HT-29 (cell line): Measurements from ENCODE around the gene ANKH. TPM values are rescaled to one million over a fixed set of nuclear protein-coding genes. Genes with fewer than 3 reads are reported as not detected.
"Not testable (repeated sequence)": the region's sequence is repeated elsewhere in the genome, so short reads cannot be mapped to it uniquely, and the experiment has no call there.

Experiments used
- DNase-seq: peaks from one replicate; pipeline ENCODE4 v3.0.0-alpha.2; 2015; ENCODE audit warnings: low spot score
- total RNA-seq: library from RNA; depleted of rRNA; stranded (reverse); fragments of >200 nt; shearing (Covaris generic); gene quantifications from 2 replicates; pipeline ENCODE4 v1.2.3, GENCODE V29; 2014

The ANKH gene
- total RNA-seq, 1 experiment from 2014 or later: 44.3 TPM

DNA sequence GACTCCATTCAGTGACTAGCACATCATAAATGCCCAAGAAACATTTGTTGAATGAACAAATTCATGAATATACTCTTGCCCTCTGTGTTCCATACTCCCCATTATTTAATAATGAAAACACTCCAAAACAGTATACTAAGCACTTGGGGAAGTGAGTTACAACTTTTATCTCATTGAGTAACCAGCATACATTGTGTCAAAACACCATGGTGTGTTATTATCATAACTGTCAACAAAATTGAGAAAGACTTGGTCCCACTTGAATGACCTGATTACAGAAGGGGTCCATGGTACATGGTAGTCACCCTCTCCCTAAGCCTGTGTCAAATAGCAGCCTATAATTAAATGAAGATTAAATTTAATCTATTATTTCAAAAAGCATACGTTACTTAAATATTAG is 16.2 kb downstream of the ANKH start:
- DNase-seq: no peak

DNA sequence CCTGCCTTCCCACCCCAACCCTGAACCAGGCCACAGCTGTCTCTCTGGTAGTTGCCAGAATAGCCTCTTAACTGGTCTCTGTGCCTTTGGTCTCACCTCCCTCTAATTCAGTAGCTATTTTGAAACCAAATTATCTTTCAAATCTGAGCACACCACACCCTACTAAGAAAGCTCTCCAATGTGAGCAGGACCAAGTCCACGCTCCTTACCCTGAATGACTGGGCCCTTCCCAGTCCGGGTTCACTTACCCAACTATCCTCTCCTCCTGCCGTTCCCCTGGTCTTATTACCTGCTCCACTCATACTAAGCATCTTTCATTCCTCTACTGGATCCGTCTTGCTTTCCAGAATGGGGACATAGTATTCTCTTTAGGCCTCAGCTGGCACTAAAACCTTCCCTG is 16.8 kb downstream of the ANKH start:
- DNase-seq: no peak

DNA sequence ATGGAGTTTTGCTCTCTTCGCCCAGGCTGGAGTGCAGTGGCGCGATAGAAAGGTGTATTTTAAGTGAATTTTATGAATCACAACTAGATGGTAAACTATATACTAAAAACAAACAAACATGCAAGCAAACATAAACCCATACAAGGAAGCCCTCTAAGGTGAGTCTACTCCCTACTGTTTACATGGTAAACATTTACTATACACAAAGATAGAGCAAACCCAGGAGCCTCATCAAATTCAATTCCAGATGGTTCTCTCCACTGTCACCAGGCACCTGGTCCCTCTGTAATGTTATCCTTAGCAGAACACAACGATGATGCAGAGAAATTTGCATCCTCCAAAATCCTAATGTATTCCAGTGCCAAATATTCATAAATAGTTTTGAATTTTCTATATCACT is 17.9 kb downstream of the ANKH start:
- no peak for DNase-seq

DNA sequence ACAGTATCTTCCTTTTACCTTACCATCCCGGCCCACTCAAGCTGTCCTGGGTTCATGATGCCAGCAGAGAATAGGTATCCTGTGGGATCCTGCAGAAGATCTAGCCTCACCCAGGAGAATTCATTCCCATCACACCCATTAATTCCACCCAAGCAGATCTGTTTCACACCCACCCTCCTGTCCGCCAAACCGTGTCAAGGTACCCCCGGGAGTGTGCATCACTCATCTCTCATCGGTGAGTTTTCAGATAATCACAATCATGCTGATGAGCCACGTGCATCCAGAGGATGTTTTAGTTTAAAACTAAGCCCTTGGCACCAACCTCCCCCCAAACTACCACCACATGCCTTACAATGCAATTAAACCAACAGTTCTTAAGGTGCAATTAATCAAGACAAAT is 18.8 kb downstream of the ANKH start:
- DNase-seq: no peak

DNA sequence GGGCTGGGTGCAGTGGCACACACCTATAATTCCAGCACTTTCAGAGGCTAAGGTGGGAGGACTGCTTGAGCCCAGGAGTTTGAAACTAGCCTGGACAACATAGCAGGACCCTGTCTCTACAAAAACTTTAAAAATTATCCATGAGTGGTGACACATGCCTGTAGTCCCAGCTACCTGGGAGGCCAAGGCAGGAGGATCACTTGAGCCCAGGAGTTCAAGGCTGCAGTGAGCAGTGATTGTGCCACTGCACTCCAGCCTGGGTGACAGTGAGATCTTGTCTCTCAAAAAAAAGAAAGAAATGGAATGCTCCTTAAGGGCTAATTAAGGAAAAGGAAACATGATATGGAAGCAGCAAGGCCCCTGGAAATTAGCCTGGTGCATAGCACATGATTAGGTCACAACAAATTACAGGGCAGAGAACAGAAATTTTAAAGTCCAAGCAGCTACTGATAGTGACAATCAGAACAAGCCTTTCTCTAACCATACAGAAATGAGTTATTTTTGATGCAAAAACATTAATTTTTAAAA is 19.5 kb downstream of the ANKH start:
- DNase-seq: no peak

DNA sequence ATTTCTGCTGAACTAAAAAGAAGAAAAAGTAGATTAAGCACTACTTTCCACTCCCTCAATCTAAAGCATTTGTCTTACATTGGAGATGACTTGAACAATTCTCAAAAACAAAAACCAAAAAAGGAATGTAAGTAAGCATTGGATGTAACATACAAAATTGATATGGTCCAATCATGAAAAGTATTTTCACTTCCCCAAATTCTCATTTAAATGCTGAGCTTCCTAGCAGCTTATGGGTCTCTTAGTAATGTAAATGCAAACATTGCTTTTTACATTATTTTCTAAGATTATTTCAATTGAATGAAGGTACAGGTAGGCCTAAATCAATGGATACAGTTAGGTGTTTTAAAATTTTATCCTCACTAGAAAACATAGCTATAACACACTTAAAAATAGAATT is 20.0 kb downstream of the ANKH start:
- DNase-seq: no peak

DNA sequence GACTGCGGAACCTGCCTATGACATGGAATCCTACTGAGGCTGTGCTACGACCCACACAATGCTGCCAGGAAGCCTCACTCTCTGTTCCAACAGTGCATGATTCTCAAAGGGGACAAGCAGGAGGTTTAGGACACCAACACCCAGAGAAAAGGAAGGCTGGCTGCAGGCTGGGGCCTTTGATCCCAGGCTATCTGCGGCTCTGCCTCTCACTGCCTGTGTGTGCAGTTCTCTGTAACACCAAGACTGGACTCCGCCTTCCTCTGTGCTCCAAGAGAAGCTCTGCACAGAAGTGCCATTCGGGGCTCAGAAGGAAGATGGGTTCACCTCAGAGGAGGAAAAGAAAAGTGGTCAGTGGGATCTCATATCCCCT is 20.5 kb downstream of the ANKH start:
- no peak for DNase-seq

DNA sequence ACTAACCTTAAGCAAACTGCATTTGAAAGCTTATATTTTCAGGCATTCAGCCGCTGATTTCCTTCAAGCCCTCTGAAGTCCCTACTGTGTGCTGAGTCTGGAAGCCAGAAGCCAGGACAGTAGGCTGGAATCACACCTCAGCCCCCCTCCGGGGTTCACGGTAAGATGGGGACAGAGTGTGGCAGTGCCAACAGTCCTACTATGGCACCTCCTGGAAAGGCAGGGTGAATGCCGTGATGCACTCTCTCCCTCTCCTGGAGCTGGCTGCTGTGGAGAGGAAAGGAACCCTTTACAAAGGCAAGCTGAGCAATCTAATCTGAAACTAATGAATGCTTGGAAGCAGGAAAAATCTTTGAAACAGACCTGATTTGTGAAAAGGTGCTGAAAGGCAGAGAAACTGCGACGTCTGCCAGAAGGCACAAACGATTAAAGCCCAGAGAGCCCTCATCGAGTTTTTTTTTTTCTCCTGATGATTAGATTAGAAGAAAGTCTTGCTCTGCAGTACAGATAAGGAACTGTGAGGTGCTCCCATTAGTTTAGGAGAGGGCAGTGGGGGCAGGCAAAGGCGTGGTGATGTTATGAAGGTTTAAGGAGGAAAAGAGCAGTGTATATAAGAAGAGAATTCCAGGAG is 21.0 kb downstream of the ANKH start:
- no peak for DNase-seq

DNA sequence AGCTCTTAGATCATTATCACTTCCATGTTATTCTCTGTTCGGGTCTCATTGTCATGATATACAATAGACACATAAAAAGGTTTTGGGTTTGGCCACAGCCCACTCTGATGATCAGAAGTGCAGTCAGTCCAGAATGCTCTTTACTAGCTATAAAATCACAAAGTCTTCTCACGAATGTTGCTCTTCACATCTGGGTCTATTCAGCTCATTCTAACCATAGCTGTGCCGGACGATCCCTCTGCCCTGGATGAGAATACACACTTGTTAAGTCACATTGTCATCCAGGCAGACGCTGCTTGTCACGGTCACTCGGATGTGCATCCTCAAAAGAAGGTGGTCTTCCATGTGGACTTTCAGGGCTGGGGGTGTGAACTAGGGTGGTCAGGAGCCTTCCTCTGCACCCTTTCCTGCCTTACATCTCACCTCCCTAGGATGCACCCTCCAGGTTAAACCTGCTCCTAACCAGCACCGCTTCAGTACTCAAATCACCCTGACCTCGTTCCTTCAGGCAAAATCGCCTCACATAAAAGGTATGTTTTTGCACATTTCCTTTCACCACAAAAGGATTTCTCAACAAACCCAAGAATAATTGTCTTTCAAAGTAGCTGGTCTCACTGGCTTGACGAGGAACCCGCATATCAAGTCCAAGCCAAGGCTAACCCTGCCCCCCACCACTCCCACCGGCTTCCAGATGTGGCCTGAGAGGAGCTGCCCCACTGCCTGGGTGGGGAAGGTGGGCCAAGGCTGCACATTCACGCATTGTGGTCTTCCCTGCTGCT is 21.9 kb downstream of the ANKH start:
- DNase-seq: no peak

DNA sequence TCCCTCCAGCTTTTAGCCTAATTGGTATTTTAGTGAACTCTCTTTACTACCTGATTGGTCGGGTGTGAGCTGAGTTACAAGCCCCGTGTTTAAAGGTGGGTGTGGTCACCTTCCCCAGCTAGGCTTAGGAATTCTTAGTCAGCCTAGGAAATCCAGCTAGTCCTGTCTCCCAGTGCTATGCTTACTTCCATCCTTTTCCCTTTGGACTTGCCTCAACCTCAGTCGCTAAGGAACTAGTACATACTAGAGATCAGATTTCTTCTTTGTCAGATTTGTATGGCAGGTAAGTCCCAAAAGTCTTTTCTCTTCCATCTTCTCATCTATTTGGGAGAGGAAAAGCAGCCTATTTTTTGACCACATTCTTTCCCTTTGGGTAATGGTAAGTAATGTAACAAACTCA is 22.6 kb downstream of the ANKH start:
- not testable (repeated sequence) for DNase-seq

DNA sequence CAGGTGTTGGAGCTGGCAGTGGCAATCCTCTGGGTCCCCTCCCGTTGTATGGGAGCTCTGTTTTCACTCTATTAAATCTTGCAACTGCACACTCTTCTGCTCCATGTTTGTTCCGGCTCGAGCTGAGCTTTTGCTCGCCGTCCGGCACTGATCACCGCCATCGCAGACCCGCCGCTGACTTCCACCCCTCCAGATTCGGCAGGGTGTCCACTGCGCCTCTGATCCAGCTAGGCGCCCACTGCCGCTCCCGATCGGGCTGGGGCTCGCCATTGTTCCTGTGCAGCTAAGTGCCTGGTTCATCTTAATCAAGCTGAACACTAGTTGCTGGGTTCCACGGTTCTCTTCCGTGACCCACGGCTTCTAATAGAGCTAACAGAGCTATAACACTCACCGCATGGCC is 23.2 kb downstream of the ANKH start:
- no peak for DNase-seq

DNA sequence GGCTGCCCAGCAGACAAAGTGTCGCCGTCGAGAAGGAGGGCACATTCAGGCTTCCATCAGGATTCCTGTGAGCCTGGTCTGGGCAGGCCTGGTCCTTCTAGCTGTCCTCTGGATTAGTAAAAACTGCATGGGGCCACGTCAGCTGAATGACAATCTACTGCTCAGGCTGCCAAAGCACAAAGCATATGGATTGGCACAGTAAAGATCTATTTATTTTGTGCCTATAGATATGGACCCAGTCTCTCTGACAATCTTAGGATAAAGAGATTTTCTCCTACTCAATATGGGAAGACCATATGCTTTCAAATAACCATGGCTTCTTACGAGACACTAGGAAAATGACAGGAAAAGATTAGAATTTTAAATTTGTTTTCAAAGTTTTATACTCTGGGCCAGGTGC is 24.1 kb downstream of the ANKH start:
- no peak for DNase-seq

DNA sequence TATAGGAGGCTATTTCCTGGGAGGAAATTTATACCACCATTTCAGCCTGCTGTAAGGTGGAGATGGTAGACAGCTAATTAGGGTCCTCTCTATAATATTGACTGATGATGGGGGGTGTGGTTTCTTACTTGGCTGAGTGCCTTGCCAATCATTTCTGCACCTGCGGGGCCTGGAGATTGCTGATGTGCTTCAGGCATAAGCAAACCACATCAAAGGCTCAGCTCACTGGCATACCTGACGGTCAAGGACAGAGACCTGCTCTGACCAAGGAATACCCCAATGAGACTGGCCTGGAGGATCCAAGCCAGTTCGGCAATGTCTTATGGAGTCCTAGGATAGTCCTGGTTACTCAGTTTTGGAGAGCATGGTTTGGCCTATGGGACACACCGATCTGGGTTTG is 29.5 kb downstream of the ANKH start:
- no peak for DNase-seq

DNA sequence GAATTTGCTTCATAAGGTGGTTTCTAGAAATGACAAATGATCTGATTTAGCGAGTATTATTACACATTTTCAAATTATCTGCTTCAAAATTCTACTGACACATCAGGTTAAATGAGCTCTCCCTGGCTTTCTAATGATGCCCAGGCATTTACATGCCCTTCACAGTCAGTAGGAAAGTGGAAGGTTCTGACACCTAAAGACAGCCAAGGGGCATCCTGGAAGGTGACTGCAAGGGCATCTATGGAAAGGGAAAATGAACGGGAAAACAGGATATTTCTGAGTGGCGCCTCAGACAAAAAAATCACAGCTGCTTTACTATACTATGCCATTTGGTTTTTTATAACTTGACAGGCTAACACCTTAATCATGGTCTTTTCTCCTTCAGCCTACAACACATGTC is 31.0 kb downstream of the ANKH start:
- DNase-seq: no peak

DNA sequence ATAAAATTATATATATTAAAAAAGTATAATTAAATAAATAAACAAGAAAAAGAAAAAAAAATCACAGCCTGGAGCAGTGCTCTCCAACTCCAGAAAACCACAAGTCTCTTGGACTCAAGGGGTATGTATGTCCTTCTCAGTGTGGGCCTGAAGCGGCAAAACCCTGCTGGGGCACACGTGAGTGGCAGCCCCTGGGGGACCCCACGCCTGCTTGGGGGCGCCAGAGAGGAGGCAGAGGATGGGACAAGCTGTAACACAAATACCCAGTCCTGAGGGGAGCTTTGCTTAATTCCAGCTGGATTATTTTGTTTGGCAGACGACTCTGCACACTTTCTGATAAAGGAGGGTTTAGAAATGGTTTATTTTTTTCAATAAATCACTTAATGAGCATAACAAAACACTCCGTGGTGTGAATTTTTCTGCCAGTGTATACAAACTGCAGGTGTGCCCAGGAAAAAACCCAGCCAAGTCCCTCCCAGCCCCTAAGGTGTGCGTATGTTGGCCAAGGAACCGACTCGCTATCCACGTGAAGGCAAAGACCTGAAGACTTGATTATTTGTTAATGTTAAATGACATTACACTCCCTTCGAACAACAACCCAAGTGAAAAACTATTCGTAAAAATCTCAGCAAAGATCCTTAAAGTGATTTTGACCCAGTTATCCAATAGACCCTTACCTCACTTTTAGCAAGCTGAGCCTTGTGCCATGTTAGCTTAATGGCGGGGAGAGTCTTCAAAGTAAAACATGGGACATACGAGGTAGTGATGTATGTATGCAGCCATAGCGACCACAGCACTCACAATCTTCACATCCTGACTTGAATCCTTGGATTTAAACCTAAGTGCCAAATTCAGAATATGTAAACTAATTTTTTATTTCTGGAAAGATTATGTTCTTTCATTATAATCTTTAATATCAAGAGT is 32.9 kb downstream of the ANKH start:
- DNase-seq: no peak

DNA sequence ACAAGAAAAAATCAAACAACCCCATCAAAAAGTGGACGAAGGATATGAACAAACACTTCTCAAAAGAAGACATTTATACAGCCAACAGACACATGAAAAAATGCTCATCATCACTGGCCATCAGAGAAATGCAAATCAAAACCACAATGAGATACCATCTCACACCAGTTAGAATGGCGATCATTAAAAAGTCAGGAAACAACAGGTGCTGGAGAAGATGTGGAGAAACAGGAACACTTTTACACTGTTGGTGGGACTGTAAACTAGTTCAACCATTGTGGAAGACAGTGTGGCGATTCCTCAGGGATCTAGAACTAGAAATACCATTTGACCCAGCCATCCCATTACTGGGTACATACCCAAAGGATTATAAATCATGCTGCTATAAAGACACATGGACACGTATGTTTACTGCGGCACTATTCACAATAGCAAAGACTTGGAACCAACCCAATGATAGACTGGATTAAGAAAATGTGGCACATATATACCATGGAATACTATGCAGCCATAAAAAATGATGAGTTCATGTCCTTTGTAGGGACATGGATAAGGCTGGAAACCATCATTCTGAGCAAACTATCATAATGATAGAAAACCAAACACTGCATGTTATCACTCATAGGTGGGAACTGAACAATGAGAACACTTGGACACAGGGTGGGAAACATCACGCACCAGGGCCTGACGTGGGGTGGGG is 34.0 kb downstream of the ANKH start:
- DNase-seq: not testable (repeated sequence)

DNA sequence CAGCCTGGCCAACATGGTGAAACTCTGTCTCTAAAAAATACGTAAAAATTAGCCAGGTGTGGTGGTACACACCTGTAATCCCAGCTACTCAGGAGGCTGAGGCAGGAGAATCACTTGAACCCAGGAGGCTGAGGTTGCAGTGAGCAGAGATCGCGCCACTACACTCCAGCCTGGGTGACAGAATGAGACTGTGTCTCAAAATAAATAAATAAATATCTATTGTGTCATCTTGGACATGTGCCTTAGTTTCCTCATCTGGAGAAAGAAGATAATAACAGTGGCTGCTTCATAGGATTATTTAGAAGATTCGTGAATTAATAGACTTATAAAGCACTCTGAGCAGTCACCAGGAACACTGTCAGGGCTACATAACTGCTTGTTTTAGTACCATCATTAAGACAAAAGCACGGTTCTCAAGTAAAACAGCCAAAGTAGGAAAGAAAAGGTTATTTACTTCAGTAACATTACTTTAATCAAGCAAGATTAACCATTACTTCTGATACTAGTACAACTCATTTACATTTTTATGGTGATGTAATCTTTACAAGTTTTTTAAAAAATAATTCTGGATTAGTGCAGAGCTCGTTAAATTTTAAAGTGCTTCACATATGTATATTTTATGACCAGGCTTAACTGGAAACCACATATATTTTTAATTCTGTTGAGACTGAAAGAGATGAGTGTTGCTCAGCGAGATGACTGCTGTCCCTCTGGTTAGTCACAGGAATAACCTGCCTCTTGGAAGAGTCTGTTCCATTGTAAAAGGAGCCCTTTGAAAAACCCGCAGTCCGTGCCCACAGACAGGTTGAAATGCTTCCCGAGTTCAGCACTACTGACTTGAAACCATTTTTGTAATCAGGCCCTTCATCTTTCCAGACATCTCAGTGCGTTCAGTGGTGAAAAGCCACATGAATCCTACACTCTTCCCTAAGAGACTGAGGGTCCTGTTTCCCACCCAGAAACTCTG is 36.7 kb downstream of the ANKH start:
- no peak for DNase-seq

DNA sequence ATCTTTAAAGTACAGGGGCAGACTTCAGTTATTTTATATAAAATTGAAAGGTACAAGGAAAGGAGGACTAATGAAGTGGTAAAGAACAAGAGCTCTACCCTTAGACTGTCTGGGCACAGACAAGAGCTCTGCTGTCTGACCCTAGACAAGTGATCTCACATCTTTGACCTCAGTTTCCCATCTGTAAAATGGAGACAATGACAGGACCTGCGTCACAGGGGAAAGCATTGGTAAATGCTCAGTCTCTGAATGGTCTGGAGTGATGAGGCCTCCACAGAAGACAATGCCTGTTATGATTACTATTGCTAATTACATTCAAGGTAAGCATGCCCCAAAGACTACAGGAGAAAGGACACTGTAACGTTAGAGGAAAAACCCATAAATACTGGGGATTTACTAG is 37.5 kb downstream of the ANKH start:
- DNase-seq: no peak

DNA sequence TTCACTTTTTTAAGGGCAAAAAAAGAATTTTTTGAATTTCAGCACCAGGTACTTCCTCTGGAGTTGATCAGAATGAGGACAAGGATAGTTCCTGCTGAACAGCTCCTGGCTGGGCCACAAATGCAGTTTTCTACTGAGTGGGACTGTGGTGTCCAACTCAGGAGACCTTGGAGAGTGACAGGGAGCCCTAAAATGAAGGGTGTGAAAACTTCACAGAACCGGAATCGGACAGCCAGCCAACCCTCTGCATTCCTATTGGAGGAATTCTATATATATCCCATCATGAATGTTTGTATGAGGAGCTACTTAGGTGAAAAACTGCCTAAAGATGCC is 40.6 kb downstream of the ANKH start:
- DNase-seq: no peak

DNA sequence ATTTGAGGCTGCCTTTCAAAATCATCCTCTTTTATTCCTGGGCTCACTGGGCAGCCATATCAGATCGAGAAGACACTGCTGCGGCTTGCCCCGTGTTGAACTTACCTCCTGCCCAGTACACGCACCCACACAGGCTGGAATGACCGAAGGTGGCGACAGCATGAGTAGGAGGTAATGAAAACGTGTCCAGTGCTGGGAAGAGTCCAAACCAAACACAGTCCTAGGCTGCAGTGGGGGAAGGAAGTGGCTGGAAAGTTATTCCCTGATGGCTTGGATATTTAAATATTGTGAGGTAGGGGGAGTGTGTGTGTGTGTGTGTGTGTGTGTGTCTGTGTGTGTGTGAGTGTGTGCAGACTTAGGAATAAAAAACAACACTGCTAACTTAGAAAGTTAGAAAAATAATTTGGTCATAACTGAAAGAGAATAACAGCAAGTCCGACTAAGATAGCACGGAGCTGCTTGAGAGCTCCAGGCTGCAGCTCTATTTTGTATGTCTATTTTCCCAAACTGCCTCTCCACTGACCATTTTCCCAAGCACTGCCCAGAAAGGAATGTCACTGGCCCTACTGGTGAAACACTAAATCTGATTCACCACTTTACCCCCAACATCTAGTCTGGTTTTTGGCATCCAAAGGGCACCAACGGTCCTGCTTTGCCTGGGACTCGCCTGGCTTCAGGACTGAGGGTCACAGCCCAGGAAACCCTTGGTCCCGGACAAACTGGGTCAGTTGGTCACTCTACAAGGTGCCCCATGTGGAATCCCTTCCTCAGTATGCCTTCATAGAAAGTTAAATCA is 41.2 kb downstream of the ANKH start:
- no peak for DNase-seq
